WERI-Rb-1 (cell line): ENCODE measurements around the gene PHACTR1.

Source experiments
- DNase-seq: peaks from one replicate; pipeline ENCODE4 v3.0.0-alpha.2; 2020
- H3K27ac ChIP-seq: fragments of 250-450 bp; sonication (Bioruptor Pico); 2 replicates; pipeline ENCODE4 v1.5.1; 2020; ENCODE audit warnings: mild to moderate bottlenecking, moderate library complexity
- H3K27me3 ChIP-seq: fragments of 250-450 bp; sonication (Bioruptor Pico); 2 replicates; pipeline ENCODE4 v1.5.1; 2021; ENCODE audit warnings: mild to moderate bottlenecking, low read depth, moderate library complexity; ENCODE audit not compliant: insufficient read depth, severe bottlenecking
- H3K36me3 ChIP-seq: fragments of 250-450 bp; sonication (Bioruptor Pico); 2 replicates; pipeline ENCODE4 v1.5.1; 2020; ENCODE audit warnings: mild to moderate bottlenecking, moderate library complexity
- H3K4me3 ChIP-seq: 2 replicates; pipeline ENCODE4 v1.5.1; 2011; ENCODE audit warnings: low read depth, mild to moderate bottlenecking, control low read depth, low read length
- H3K9me3 ChIP-seq: fragments of 250-450 bp; sonication (Bioruptor Pico); 2 replicates; pipeline ENCODE4 v1.5.1; 2021; ENCODE audit warnings: mild to moderate bottlenecking, moderate library complexity; ENCODE audit not compliant: severe bottlenecking
- TF ChIP-seq, protein P1 (sequence below): IDR thresholded peaks from 2 replicates; pipeline ENCODE4 v1.5.1; 2011; ENCODE audit warnings: low read depth, mild to moderate bottlenecking, control low read depth, inconsistent platforms, low read length

Gene PHACTR1

DNA sequence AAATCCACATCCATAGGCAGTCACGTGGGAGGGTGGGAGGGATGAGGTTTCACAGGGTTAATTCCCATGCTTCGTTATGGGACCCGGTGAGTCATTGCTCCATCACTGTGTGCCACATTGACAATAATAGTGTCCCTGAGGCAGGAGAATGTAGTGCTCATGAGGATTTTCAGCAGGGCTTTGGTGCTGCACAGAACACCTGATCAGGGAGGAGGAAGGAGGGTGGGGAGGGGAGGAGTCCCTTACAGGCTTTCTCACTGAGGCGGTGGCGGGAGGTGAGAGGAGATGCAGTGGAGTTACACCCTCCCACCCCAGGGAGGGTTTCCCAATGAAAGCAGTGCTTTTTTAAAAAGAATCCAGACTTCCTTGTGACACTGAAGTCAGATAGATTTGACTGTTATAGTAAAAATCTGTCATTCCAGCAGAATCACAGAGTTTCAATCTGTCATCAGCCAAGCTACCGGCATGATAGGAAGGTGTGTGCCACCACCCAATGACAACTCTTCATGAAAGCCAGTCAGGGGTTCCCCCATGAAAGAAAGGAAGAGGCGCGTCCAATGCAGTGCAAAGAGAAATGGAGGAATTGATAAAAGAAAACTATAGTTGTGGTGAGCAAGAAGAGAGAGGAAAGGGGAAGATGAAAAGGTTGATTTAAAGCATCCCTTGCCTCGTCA, 467.0 kb downstream of the PHACTR1 start:
- Histone ChIP-seq H3K9me3 (no peaks in the 10 kb centered on the region), H3K4me3 (no peak overlapping the region), H3K27ac (no peak overlapping the region), H3K36me3 (no peaks in the 10 kb centered on the region), H3K27me3 (no peaks in the 10 kb centered on the region)
- TF ChIP-seq, protein P1, sequence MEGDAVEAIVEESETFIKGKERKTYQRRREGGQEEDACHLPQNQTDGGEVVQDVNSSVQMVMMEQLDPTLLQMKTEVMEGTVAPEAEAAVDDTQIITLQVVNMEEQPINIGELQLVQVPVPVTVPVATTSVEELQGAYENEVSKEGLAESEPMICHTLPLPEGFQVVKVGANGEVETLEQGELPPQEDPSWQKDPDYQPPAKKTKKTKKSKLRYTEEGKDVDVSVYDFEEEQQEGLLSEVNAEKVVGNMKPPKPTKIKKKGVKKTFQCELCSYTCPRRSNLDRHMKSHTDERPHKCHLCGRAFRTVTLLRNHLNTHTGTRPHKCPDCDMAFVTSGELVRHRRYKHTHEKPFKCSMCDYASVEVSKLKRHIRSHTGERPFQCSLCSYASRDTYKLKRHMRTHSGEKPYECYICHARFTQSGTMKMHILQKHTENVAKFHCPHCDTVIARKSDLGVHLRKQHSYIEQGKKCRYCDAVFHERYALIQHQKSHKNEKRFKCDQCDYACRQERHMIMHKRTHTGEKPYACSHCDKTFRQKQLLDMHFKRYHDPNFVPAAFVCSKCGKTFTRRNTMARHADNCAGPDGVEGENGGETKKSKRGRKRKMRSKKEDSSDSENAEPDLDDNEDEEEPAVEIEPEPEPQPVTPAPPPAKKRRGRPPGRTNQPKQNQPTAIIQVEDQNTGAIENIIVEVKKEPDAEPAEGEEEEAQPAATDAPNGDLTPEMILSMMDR, result no peak
- no peak for DNase-seq

DNA sequence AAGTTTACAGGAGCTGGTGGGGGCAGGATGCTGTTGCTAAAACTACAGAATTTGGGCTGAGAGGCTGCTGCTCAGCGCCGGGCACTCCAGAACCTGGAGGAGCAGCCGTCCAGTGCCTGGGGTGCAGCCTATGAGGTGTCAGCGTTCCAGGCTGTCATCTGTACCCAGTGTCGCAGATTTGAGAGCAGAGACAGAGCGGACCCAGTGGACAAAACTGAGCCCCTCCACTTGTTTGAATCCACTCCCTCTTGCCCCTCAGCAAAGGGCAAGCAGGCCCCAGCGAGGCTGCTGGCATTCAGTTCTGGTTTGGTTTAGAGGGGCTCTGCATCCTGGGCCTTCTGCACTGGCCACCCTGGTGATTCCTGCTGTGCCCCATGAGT, 467.5 kb downstream of the PHACTR1 start:
- Histone ChIP-seq H3K9me3 (no peaks in the 10 kb centered on the region), H3K4me3 (no peak overlapping the region), H3K27me3 (no peaks in the 10 kb centered on the region), H3K36me3 (no peaks in the 10 kb centered on the region), H3K27ac (no peak overlapping the region)
- no peak for DNase-seq
- TF ChIP-seq, protein P1, result no peak

DNA sequence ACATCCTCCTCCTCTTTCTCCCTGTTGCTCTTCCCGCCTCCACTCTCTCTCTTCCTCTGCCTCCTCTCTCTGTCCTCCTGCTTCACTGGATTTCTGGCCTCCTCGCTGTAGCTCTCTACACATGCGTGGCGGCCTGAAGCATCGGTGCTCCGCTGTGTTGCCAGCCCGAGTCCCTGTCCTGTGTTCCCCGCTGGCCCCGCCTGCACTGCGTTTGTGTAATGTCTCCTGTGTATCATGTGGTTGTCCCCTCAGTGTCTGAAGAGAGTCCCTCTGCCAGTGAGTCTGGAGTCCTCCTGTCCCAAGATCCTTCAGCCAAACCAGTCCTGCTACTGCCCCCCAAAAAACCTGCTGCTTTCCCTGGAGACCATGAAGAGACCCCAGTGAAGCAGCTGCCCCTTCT, 468.0 kb downstream of the PHACTR1 start:
- Histone ChIP-seq H3K27me3 (no peaks in the 10 kb centered on the region), H3K27ac (no peak overlapping the region), H3K9me3 (no peaks in the 10 kb centered on the region), H3K36me3 (no peaks in the 10 kb centered on the region), H3K4me3 (no peak overlapping the region)
- DNase-seq, result no peak
- TF ChIP-seq, protein P1, result no peak

DNA sequence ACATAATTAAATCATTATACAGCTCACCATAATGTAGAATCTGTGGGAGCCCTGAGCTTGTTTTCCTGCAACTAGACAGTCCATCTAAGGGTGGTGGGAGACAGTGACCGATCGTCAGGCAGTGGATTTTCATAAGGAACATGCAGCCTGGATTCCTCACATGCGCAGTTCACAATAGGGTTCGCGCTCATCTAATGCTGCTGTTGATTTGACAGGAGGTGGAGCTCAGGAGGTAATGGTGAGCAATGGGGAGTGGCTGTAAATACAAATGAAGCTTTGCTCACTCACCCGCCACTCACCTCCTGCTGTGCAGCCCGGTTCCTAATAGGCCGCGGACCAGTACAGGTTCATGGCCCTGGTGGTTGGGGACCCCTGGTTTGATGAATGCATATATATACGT, 470.3 kb downstream of the PHACTR1 start:
- TF ChIP-seq, protein P1, result no peak
- no peak for DNase-seq
- Histone ChIP-seq H3K36me3 (no peaks in the 10 kb centered on the region), H3K27me3 (no peaks in the 10 kb centered on the region), H3K27ac (no peak overlapping the region), H3K9me3 (no peaks in the 10 kb centered on the region), H3K4me3 (no peak overlapping the region)

DNA sequence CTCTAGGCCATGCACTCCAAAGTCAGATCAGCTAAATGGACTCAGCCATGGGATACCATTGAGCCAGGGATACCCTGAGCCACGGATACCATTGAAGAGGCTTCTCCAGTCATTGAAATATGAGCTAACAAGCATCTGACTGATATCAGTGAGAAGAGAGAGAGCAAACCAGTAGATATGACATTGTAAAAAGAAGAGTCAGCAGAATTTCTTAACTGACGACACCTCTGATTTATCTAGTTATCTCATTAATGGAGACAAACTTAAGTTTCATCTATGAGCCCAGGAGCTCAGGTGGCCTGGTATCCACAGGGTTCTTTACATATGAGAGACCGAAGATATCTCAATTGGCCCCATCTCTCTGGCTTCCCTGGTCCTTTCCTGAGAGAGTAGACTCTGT, 471.1 kb downstream of the PHACTR1 start:
- DNase-seq, result no peak
- no peaks in the 10 kb centered on the region for H3K27me3 ChIP-seq
- TF ChIP-seq, protein P1, result no peak

DNA sequence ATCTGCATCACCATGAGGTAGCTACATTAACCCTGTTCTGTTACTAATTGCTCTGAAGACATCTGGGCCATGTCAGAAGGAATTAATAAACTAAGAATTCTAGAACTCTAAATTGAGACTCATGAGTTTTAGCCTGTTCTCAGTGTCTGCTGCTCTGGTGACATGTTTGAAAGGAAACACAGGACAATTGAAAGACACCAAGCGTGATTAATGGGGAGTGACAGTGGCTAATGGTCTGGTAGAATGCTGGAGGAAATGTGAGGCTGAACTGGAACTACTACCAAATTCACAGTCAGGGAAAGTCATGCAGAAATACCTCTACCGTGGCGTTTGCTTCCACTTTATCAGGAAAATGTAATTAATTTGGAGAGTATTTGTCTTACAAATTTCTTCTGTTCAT, 471.7 kb downstream of the PHACTR1 start:
- Histone ChIP-seq H3K36me3 (no peaks in the 10 kb centered on the region), H3K27me3 (no peaks in the 10 kb centered on the region), H3K4me3 (no peak overlapping the region), H3K27ac (no peak overlapping the region), H3K9me3 (no peaks in the 10 kb centered on the region)
- TF ChIP-seq, protein P1, result no peak
- no peak for DNase-seq

More for the DNA sequence above, 471.1 kb downstream of the PHACTR1 start:
- Histone ChIP-seq H3K27ac (no peak overlapping the region), H3K9me3 (no peaks in the 10 kb centered on the region), H3K4me3 (no peak overlapping the region), H3K36me3 (no peaks in the 10 kb centered on the region)
